Heart left ventricle (tissue), 13 donors: ENCODE data around the gene IKZF4.

Experiments used
- POLR2A ChIP-seq, 2 donors: fragments of 450-650 bp; IDR thresholded peaks; one replicate each; pipeline ENCODE4 v1.6.1; 2017; ENCODE audit warnings: antibody characterized with exemption in 2 of 2, mild to moderate bottlenecking in 2 of 2, moderate library complexity in 2 of 2
- TF ChIP-seq, protein P1 (sequence below), 12 donors: fragments of 200-600 bp; sonication (generic) in 4 of 12; IDR thresholded peaks; one replicate each; pipeline versions ENCODE4 v1.5.0 to v1.8.0; 2018 to 2022; ENCODE audit warnings: antibody characterized with exemption in 12 of 12, mild to moderate bottlenecking in 5 of 12
- donor health status: ischemic (EF 13 %, LVEDD 7.1; RV severe dilation, severe dysfunction).
- donor health status: DM: no; HTN: yes; CAD: no.
- donor health status: DM: no; HTN: no; CAD: no.
- donor health status: ischemic (EF 25% LVEDD 6.9; RV normal size, moderate dysfunction).
- donor health status: ischemic (EF 25% LVEDD 5.7; RV mildly dilated, moderate dysfunction).
- donor health status: ischemic (EF 35%, LVEDD 5.7; RV mildly dilated, moderate dysfunction).
- donor health status: nonischemic (EF 11% LVEDD 7.7; RV severe dilation, severe dysfunction).
- donor health status: DM: yes; HTN: yes; CAD: no.
- donor health status: PGD.
- donor health status: ischemic (EF 29% LVEDD 5.4; RV normal size, mild dysfunction).
- donor health status: nonischemic (EF 23%, LVEDD 6.1; RV moderate dilation, normal function).

GRCh38 chr12:56086608-56087007 lies 65.8 kb downstream of the IKZF4 start:
- TF ChIP-seq, protein P1, sequence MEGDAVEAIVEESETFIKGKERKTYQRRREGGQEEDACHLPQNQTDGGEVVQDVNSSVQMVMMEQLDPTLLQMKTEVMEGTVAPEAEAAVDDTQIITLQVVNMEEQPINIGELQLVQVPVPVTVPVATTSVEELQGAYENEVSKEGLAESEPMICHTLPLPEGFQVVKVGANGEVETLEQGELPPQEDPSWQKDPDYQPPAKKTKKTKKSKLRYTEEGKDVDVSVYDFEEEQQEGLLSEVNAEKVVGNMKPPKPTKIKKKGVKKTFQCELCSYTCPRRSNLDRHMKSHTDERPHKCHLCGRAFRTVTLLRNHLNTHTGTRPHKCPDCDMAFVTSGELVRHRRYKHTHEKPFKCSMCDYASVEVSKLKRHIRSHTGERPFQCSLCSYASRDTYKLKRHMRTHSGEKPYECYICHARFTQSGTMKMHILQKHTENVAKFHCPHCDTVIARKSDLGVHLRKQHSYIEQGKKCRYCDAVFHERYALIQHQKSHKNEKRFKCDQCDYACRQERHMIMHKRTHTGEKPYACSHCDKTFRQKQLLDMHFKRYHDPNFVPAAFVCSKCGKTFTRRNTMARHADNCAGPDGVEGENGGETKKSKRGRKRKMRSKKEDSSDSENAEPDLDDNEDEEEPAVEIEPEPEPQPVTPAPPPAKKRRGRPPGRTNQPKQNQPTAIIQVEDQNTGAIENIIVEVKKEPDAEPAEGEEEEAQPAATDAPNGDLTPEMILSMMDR (IDR thresholded peaks at IDR 0.05) = no peak
- no peak for TF ChIP-seq POLR2A (IDR thresholded peaks at IDR 0.05)
